T47D (cell line): ENCODE results near the gene CCNB3.

ENCODE experiments used
- DNase-seq, 2 experiments: peaks; one replicate each; pipeline versions ENCODE4 v3.0.0 to v3.0.0-alpha.2; 2011 to 2012; ENCODE audit warnings: low read depth in 1 of 2, low spot score in 1 of 2
- JUND ChIP-seq: IDR thresholded peaks from 2 replicates; pipeline ENCODE4 v1.6.1; 2012; ENCODE audit warnings: low read depth
- in situ Hi-C: cut with HindIII; loops from 2 replicates; pipeline ENCODE4 v1.10.0; 2016; ENCODE audit warnings: low sequenced_read_pairs, low pct_unique_long_range_greater_than_20kb

Gene CCNB3

DNA sequence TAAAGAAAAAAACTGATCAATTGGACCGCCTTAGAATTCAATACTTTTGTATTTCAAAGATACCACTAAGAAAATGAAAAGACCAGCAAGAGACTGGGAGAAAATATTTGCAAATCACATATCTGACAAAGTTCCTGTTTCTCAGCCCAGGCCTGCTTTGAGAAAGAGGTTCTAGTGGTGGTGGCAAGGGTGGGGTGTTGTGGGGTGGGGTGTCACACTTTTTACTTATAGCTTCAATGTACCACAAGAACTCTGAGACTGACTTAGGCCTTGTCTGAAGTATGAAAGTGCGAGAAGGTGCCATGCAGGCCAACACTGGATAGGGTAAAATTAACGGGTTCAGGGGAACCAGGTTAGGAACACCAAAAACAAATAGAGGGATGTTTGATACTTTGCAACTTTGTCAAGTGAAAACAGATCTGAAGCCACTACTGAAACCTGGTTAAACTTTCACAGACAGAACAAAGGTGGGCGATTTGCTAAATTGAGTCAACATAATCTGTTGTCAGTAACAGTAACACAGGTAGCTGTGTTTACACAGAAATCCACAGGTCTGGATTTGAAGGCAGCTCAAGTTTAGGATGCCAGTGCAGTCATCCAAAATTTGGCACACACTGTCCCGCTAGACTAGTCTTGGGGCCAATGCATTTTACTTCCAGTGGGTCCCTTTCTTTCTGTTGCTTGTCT, 177.3 kb downstream of the CCNB3 start:
- in situ Hi-C loops = no loop called here
- no peak for DNase-seq
- no peak for TF ChIP-seq JUND

DNA sequence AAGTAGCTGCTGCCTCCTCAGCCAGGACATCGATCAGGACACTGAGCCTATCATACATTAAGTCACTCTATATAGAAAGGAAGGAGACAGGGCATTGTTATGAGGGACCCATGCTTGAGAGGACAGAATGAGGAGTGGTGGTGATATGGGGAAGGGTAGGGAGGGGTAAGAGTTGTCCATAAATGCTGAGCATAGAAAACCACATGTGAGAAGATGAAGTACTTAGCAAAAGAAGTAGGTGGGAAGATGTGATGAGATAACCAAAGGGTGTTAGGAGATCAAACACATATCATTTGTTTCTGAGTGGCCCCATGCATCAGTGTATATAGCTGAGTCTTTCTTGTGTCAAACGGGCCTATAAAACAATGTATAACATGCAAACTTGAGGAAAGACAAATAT, 182.0 kb downstream of the CCNB3 start:
- in situ Hi-C loops = no loop called here
- no peak for TF ChIP-seq JUND
- no peak for DNase-seq

DNA sequence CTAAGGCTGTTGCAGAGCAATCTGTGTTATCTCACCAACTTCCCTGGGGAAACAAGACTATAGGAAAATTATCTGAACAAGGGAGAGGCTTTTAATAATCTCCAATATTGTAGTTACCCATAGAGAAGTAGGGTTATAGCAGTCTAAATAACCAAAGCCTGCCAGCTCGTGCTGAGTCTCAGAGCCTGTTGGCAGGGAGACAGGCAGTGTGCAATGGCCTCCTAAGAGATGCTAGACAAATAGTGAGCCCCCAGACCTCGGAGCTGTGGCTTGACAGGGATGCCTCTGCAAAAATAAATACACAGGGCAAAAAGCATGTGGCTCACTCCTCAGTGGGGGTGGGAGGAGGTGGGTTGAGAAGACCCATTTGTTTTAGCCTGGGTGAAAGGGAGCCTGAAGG, 189.3 kb downstream of the CCNB3 start:
- TF ChIP-seq JUND = no peak
- in situ Hi-C loops = no loop called here
- no peak for DNase-seq
